SK-N-MC (cell line): ENCODE measurements around the gene SRCIN1.

ENCODE experiments used
- EZH2 ChIP-seq: fragments of 200-600 bp; sonication (generic); IDR thresholded peaks from one replicate; pipeline ENCODE4 v1.6.1; 2017; ENCODE audit warnings: antibody characterized with exemption
- FOXP2 ChIP-seq: optimal IDR thresholded peaks from 2 replicates; pipeline ENCODE3; 2011; ENCODE audit warnings: mild to moderate bottlenecking, moderate library complexity; ENCODE audit not compliant: insufficient read depth; ENCODE audit errors: extremely low read length, control extremely low read depth
- POLR2AphosphoS5 ChIP-seq: IDR thresholded peaks from 2 replicates; pipeline ENCODE4 v1.6.1; 2012; ENCODE audit warnings: mild to moderate bottlenecking, low read depth, low read length, borderline replicate concordance

DNA sequence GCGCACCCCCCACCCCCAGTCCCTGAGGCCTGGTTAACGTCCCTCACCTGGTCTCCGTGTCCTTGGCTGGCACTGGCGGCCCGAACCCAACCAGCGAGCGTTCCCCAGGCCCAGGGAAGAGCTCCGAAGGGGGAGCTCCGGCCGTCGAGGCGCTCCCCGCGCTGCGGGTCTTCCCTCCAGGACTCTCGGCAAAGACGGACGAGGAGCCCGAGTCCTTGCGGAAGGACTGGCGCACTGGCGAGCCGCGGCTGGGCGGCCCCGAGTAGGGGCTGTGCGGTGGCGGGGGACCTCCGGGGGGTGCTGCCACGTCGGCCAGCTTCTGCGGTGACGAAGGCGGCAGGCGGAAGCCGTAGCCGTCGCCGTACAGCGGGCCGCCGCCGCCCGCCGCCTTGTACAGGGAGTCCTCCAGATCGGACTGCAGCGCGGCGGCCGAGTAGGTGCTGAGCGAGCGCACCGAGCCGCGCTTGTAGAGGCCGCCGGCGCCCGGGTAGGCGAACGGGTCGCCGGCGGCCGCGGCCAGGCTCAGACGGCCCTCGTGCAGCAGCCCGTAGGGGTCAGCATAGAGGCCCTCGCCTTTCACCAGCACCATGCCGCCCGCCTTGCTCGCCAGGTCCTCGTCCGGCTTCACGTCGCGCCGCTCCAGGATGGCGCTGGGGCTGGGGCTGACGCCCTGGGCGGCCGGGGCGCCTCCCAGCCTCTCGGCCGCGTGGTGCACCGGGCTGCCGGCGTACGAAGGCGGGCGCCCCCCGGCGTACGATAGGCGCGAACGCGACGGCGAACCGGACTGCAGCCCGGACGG is 44.1 kb downstream of the SRCIN1 start:
- no peak for TF ChIP-seq EZH2
- TF ChIP-seq POLR2AphosphoS5: no peak
- no peak for TF ChIP-seq FOXP2
